Breast epithelium (tissue), 4 donors: ENCODE data around the gene FGGY. TPM values are rescaled to one million over a fixed set of nuclear protein-coding genes. Genes with fewer than 3 reads are reported as not detected.

Source experiments
- DNase-seq, 2 donors: peaks; one replicate each; pipeline ENCODE4 v3.0.0-alpha.2; 2019; ENCODE audit warnings: low spot score in 2 of 2
- H3K27ac ChIP-seq, 2 donors: fragments of 200-600 bp; sonication (generic) in 1 of 2; one replicate each; pipeline ENCODE4 v1.5.1; 2016 to 2019; ENCODE audit warnings: mild to moderate bottlenecking in 1 of 2
- H3K27me3 ChIP-seq, 2 donors: fragments of 200-600 bp; sonication (generic) in 1 of 2; one replicate each; pipeline versions ENCODE4 v1.5.1 to v1.6.0; 2017 to 2019; ENCODE audit warnings: control low read depth in 1 of 2, mild to moderate bottlenecking in 1 of 2
- H3K36me3 ChIP-seq: fragments of 200-600 bp; one replicate; pipeline ENCODE4 v1.5.1; 2019
- H3K4me1 ChIP-seq, 2 donors: fragments of 200-600 bp; sonication (generic); one replicate each; pipeline ENCODE4 v1.5.1; 2016 to 2019; ENCODE audit warnings: control low read depth in 1 of 2
- H3K4me3 ChIP-seq, 3 donors: fragments of 200-600 bp; sonication (generic); 1 replicate in 2 of 3; 2 replicates in 1 of 3; pipeline ENCODE4 v1.5.1; 2016 to 2019; ENCODE audit warnings: mild to moderate bottlenecking in 3 of 3, moderate library complexity in 2 of 3
- H3K9me3 ChIP-seq, 2 donors: fragments of 200-600 bp; sonication (generic) in 1 of 2; one replicate each; pipeline ENCODE4 v1.5.1; 2016 to 2019; ENCODE audit warnings: control low read depth in 1 of 2
- POLR2A ChIP-seq: fragments of 450-650 bp; IDR thresholded peaks from one replicate; pipeline ENCODE4 v1.6.1; 2016; ENCODE audit warnings: antibody characterized with exemption, mild to moderate bottlenecking, moderate library complexity
- POLR2AphosphoS5 ChIP-seq, 3 donors: sonication (generic); formaldehyde crosslinking; IDR thresholded peaks; one replicate each; pipeline ENCODE4 v1.6.1; 2017; ENCODE audit warnings: antibody characterized with exemption in 3 of 3
- intact Hi-C: fragments of 100-400 bp; cut with DNase I; formaldehyde crosslinking; loops from one replicate; pipeline ENCODE4 v1.15.1; 2023; ENCODE audit warnings: low total_unique reads
- total RNA-seq, 3 donors: library from RNA; depleted of rRNA; stranded (reverse); fragments of >200 nt; gene quantifications; one replicate each; pipeline ENCODE4 v1.1.0, GENCODE V29; 2016
- TF ChIP-seq, protein P1 (sequence below), 3 donors: fragments of 450-650 bp; IDR thresholded peaks; one replicate each; pipeline ENCODE4 v1.5.1; 2016 to 2017; ENCODE audit warnings: antibody characterized with exemption in 3 of 3, mild to moderate bottlenecking in 3 of 3, moderate library complexity in 3 of 3

Gene FGGY
- total RNA-seq, 3 donors from 2014 or later = 16.2 to 50.3 (median 29.2) TPM

DNA sequence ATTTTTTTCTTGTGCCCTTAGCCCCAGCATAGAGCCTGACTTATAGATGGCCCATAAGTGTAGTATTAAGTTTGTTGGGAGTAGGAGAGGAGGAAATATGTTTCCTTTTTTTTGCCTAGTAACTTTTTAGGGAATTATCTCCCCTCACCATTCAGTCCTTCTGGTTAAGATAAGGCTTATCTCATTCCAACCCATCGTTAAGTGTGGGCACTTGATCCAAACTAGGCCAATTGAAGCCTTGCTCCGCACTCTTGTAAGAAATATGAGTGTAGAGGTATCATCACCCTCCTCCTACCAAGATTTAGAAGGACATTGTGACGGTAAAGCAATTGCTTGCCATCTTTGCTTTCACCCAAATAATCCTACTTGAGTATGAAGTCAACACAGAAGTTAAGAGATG lies 8.8 kb upstream of the FGGY start:
- intact Hi-C loops = no loop called here
- no peak for DNase-seq
- H3K9me3 ChIP-seq = no peaks in the 10 kb centered on the region
- TF ChIP-seq POLR2AphosphoS5 (IDR thresholded peaks at IDR 0.05) = no peak
- TF ChIP-seq, protein P1, sequence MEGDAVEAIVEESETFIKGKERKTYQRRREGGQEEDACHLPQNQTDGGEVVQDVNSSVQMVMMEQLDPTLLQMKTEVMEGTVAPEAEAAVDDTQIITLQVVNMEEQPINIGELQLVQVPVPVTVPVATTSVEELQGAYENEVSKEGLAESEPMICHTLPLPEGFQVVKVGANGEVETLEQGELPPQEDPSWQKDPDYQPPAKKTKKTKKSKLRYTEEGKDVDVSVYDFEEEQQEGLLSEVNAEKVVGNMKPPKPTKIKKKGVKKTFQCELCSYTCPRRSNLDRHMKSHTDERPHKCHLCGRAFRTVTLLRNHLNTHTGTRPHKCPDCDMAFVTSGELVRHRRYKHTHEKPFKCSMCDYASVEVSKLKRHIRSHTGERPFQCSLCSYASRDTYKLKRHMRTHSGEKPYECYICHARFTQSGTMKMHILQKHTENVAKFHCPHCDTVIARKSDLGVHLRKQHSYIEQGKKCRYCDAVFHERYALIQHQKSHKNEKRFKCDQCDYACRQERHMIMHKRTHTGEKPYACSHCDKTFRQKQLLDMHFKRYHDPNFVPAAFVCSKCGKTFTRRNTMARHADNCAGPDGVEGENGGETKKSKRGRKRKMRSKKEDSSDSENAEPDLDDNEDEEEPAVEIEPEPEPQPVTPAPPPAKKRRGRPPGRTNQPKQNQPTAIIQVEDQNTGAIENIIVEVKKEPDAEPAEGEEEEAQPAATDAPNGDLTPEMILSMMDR (IDR thresholded peaks at IDR 0.05) = no peak
- H3K27me3 ChIP-seq = no peaks in the 10 kb centered on the region
- H3K4me3 ChIP-seq = no peak overlapping the region
- no peaks in the 10 kb centered on the region for H3K36me3 ChIP-seq
- H3K4me1 ChIP-seq = no peaks in the 10 kb centered on the region
- no peak overlapping the region for H3K27ac ChIP-seq

DNA sequence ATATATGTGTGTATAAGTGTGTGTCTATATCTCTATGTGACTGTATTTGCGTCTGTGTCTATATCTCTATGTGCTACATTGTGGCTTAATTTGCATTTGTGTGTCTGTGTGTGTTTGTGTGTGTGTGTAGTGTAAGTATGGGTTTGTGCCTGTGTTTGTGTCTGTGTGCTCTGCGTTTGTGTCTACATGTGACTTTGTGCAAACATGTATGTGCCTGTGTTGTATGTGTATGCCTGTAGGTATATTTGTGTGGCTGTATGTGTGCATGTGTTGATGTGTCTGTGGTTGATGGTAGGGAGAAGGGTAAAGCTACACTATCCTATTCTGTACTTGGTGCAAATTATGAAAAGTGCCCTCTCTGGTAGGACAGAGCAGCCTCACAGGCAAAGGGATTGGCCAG lies 7.3 kb upstream of the FGGY start:
- H3K27me3 ChIP-seq = no peaks in the 10 kb centered on the region
- intact Hi-C loops = no loop called here
- TF ChIP-seq POLR2AphosphoS5 (IDR thresholded peaks at IDR 0.05) = no peak
- TF ChIP-seq POLR2A = no peak
- TF ChIP-seq, protein P1 (IDR thresholded peaks at IDR 0.05) = no peak
- H3K4me1 ChIP-seq = no peaks in the 10 kb centered on the region
- H3K9me3 ChIP-seq = no peaks in the 10 kb centered on the region
- H3K36me3 ChIP-seq = no peaks in the 10 kb centered on the region
- H3K4me3 ChIP-seq = no peak overlapping the region
- H3K27ac ChIP-seq = no peak overlapping the region
- no peak for DNase-seq

DNA sequence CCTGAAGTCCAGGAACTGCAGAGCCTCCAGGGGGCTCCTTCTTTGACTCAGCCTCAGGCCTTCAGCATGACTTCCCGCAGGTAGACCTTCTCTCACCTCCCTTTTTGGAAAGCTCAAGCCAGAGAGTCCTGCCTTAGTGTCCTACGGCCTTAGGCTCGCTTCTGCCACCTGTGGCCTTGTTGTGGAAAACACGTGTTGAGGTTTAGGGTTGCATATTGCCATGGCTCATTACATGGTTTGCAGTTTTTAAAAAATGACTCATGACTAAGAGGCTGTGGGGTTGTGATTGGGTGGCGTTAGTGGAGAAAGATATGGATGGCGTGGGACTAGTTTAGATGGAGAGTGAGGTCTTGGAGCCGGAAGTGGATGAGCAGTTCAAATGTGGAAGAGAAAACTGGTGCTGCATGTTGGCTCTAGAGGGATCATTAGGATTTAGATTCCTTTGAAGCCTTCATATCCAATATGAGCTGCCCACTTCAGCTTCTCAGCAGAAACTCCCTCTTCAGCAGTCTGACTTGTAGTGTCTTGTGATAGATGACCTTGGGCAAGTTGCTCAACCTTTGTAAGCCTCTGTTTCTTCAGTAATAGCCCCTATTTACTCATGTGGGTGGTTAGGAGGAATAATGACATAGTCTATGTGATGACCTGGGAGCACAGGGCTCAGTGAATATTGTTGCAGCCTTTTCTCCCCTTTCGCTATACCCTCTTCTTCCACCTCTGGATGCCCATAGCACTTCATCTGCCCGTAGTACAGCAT lies 6.5 kb upstream of the FGGY start:
- TF ChIP-seq POLR2A (no peak), POLR2AphosphoS5 (IDR thresholded peaks at IDR 0.05) (no peak)
- TF ChIP-seq, protein P1 (IDR thresholded peaks at IDR 0.05) = peak in 1 of 3 donors; percentile 15
- H3K27ac ChIP-seq = no peak overlapping the region
- no peaks in the 10 kb centered on the region for H3K36me3 ChIP-seq
- H3K9me3 ChIP-seq = no peaks in the 10 kb centered on the region
- no peak overlapping the region for H3K4me3 ChIP-seq
- no peak for DNase-seq
- H3K4me1 ChIP-seq = no peaks in the 10 kb centered on the region
- H3K27me3 ChIP-seq = no peaks in the 10 kb centered on the region
- intact Hi-C loops = no loop called here

DNA sequence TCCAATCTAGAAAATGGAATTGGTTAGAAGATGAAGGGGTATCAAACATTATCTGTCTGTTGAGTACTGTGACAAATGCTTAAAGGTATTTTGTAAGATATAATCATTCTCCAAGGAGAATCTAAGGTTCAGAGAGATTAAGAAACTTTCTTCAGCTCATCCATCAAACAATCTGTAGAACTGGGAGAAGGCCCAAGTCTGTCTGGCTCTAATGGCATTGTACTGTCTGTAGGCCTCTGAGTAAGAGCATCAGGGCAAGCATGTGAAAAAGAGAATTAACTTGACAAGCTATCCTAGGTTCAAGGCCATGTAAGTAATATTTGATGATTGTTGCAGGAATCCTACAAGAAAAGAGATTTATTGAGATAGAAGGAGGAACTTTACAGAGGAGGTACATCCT lies 5.3 kb upstream of the FGGY start:
- intact Hi-C loops = no loop called here
- no peak for DNase-seq

DNA sequence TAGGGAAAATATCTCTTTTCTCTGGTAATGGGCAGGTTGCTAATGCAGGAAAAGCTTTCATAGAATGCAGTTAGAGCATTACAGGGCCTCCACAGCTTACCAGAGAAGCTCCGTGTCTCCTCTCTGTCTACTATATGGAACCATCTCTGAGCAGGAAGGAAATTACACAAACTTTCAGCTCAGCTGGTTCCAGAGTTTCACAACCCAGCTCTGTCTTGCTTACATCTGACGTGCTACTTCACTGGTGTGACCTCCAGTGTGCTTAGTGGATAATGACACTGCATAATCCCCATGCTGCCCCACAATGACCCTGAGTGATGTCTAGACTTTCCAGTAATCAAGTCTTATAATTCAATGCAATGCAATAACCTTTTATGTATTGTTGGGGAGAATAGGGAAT lies 4.3 kb upstream of the FGGY start:
- H3K4me3 ChIP-seq = no peak overlapping the region
- H3K4me1 ChIP-seq = no peaks in the 10 kb centered on the region
- intact Hi-C loops = no loop called here
- no peaks in the 10 kb centered on the region for H3K27me3 ChIP-seq
- no peaks in the 10 kb centered on the region for H3K36me3 ChIP-seq
- peak in 2 of 3 donors; percentile 37 to 60 for TF ChIP-seq POLR2AphosphoS5 (IDR thresholded peaks at IDR 0.05)
- TF ChIP-seq, protein P1 (IDR thresholded peaks at IDR 0.05) = no peak
- DNase-seq = no peak
- no peaks in the 10 kb centered on the region for H3K9me3 ChIP-seq
- no peak overlapping the region for H3K27ac ChIP-seq

More for the DNA sequence above, 5.3 kb upstream of the FGGY start:
- H3K27ac ChIP-seq = no peak overlapping the region
- H3K4me3 ChIP-seq = no peak overlapping the region
- H3K36me3 ChIP-seq = no peaks in the 10 kb centered on the region
- no peaks in the 10 kb centered on the region for H3K4me1 ChIP-seq
- no peaks in the 10 kb centered on the region for H3K27me3 ChIP-seq
- TF ChIP-seq POLR2AphosphoS5 (IDR thresholded peaks at IDR 0.05) (no peak), POLR2A (no peak)
- H3K9me3 ChIP-seq = no peaks in the 10 kb centered on the region
